IMR-90 (cell line): ENCODE measurements around the gene EYS. TPM values are rescaled to one million over a fixed set of nuclear protein-coding genes. Genes with fewer than 3 reads are reported as not detected.

ENCODE experiments used
- ATAC-seq: fragments of 200-7000 bp; cut with Tn5 transposase; 2 replicates; pipeline ENCODE4 v1.9.1; 2020; ENCODE audit warnings: low read depth, mild to moderate bottlenecking, moderate library complexity
- BruUV-seq: library from RNA; stranded (reverse); fragments of 400-500 nt; replicated peaks from 2 replicates; lab custom pipeline; 2021; lab: Mats Ljungman, UMichigan
- CTCF ChIA-PET: fragments of 300-600 bp; formaldehyde crosslinking; extraction: SDS; loops from one replicate; lab custom pipeline; 2021; ENCODE audit warnings: antibody characterized with exemption; lab: Yijun Ruan, JAX
- POLR2A ChIA-PET: fragments of 300-600 bp; sonication (Branson Sonifier 250); formaldehyde crosslinking; loops from one replicate; lab custom pipeline; 2022; ENCODE audit warnings: antibody characterized with exemption; ENCODE audit not compliant: unreplicated experiment; lab: Charles Lee
- DNase-seq: peaks from one replicate; pipeline ENCODE4 v3.0.0; 2013
- H2AFZ ChIP-seq: replicated peaks from 2 replicates; pipeline ENCODE3; 2013; ENCODE audit warnings: low read length, mild to moderate bottlenecking; ENCODE audit not compliant: poor library complexity
- H2AK5ac ChIP-seq: 2 replicates; pipeline ENCODE4 v1.6.1; 2013; ENCODE audit warnings: low read depth, low read length, inconsistent platforms
- H2AK9ac ChIP-seq: replicated peaks from 2 replicates; pipeline ENCODE3; 2013; ENCODE audit warnings: mild to moderate bottlenecking, low read depth, low read length, moderate library complexity; ENCODE audit not compliant: poor library complexity
- H2BK120ac ChIP-seq: 2 replicates; pipeline ENCODE4 v1.6.1; 2013; ENCODE audit warnings: low read depth, low read length, inconsistent platforms
- H2BK15ac ChIP-seq: 3 replicates; pipeline ENCODE4 v1.6.1; 2013; ENCODE audit warnings: low read depth, low read length, inconsistent platforms
- H2BK20ac ChIP-seq: 2 replicates; pipeline ENCODE4 v1.6.1; 2013; ENCODE audit warnings: low read depth, mild to moderate bottlenecking, inconsistent platforms, low read length, moderate library complexity
- H2BK5ac ChIP-seq: 2 replicates; pipeline ENCODE4 v1.6.1; 2013; ENCODE audit warnings: mild to moderate bottlenecking, low read depth, low read length, inconsistent platforms; ENCODE audit not compliant: poor library complexity, severe bottlenecking
- H3K14ac ChIP-seq: replicated peaks from 2 replicates; pipeline ENCODE4 v1.6.1; 2013; ENCODE audit warnings: low read depth, low read length, inconsistent platforms
- H3K18ac ChIP-seq: 2 replicates; pipeline ENCODE4 v1.6.1; 2013; ENCODE audit warnings: low read depth, low read length, control low read depth
- H3K23ac ChIP-seq: 2 replicates; pipeline ENCODE4 v1.6.1; 2013; ENCODE audit warnings: low read depth, low read length, inconsistent platforms
- H3K27ac ChIP-seq: 2 replicates; pipeline ENCODE4 v1.5.1; 2013; ENCODE audit warnings: mild to moderate bottlenecking, control low read depth, low read length; ENCODE audit not compliant: insufficient read depth
- H3K27me3 ChIP-seq: 2 replicates; pipeline ENCODE4 v1.6.1; 2013; ENCODE audit warnings: low read length; ENCODE audit not compliant: control insufficient read depth, insufficient read depth
- H3K36me3 ChIP-seq: 2 replicates; pipeline ENCODE4 v1.6.1; 2013; ENCODE audit warnings: low read length, mixed read lengths; ENCODE audit not compliant: control insufficient read depth, insufficient read depth
- H3K4ac ChIP-seq: 2 replicates; pipeline ENCODE4 v1.6.1; 2013; ENCODE audit warnings: low read depth, low read length, inconsistent platforms
- H3K4me1 ChIP-seq: 2 replicates; pipeline ENCODE4 v1.6.1; 2013; ENCODE audit warnings: low read length, mixed read lengths; ENCODE audit not compliant: control insufficient read depth, insufficient read depth
- H3K4me2 ChIP-seq: 2 replicates; pipeline ENCODE4 v1.6.1; 2013; ENCODE audit warnings: low read depth, mild to moderate bottlenecking, control low read depth, low read length, moderate library complexity
- H3K4me3 ChIP-seq: 2 replicates; pipeline ENCODE4 v1.5.1; 2013; ENCODE audit warnings: low read depth, mild to moderate bottlenecking, control low read depth, low read length, moderate library complexity; ENCODE audit not compliant: insufficient read depth
- H3K56ac ChIP-seq: 2 replicates; pipeline ENCODE4 v1.6.1; 2013; ENCODE audit warnings: low read length, inconsistent platforms; ENCODE audit not compliant: insufficient read depth; ENCODE audit errors: extremely low read depth
- H3K79me1 ChIP-seq, 2 experiments: 2 replicates each; pipeline ENCODE4 v1.6.1; 2013; ENCODE audit warnings: low read length in 2 of 2, inconsistent platforms in 1 of 2, low read depth in 1 of 2
- H3K9ac ChIP-seq: 2 replicates; pipeline ENCODE4 v1.6.1; 2013; ENCODE audit warnings: low read depth, low read length, control low read depth
- H3K9me1 ChIP-seq: 2 replicates; pipeline ENCODE4 v1.6.1; 2013; ENCODE audit warnings: low read length, inconsistent platforms; ENCODE audit not compliant: insufficient read depth
- H3K9me3 ChIP-seq: 2 replicates; pipeline ENCODE4 v1.6.1; 2013; ENCODE audit warnings: low read length; ENCODE audit not compliant: control insufficient read depth, insufficient read depth
- H4K20me1 ChIP-seq: 2 replicates; pipeline ENCODE4 v1.6.1; 2013; ENCODE audit warnings: low read length, inconsistent platforms; ENCODE audit not compliant: insufficient read depth
- H4K5ac ChIP-seq: 2 replicates; pipeline ENCODE4 v1.6.1; 2013; ENCODE audit warnings: mild to moderate bottlenecking, low read depth, low read length, control low read depth
- H4K8ac ChIP-seq, 2 experiments: 2 replicates each; pipeline ENCODE4 v1.6.1; 2013; ENCODE audit warnings: low read depth in 2 of 2, low read length in 2 of 2, control low read depth in 1 of 2, inconsistent platforms in 1 of 2
- H4K91ac ChIP-seq: 2 replicates; pipeline ENCODE4 v1.6.1; 2013; ENCODE audit warnings: low read depth, low read length, inconsistent platforms; ENCODE audit not compliant: insufficient read depth
- CEBPB ChIP-seq: IDR thresholded peaks from 2 replicates; pipeline ENCODE4 v1.6.1; 2012; ENCODE audit warnings: low read depth, low read length, improper control_type of control experiment
- RAD21 ChIP-seq: IDR thresholded peaks from 2 replicates; pipeline ENCODE4 v1.6.1; 2012; ENCODE audit warnings: low read length, improper control_type of control experiment
- WGBS, 2 experiments: methylation state at CpG; one replicate each; pipeline versions ENCODE4 v1.1.5 to v1.1.7; 2013; ENCODE audit warnings: missing lambda C conversion rate in 2 of 2; ENCODE audit not compliant: insufficient read length in 1 of 2; ENCODE audit errors: extremely low coverage in 2 of 2; 5-methylcytosine and 5-hydroxymethylcytosine counted together
- dilution Hi-C: fragments of 300-500 bp; cut with HindIII; formaldehyde crosslinking; loops from one replicate; pipeline ENCODE4 v1.14.3; 2018; ENCODE audit warnings: low sequenced_read_pairs; ENCODE audit not compliant: unreplicated experiment
- in situ Hi-C: fragments of 300-500 bp; cut with MboI; formaldehyde crosslinking; loops from 3 replicates; pipeline ENCODE4 v1.14.3; 2019; ENCODE audit warnings: low sequenced_read_pairs, inconsistent platforms, mixed read lengths
- intact Hi-C: fragments of 100-400 bp; cut with micrococcal nuclease; formaldehyde crosslinking; loops from 2 replicates; pipeline ENCODE4 v1.10.0; 2022
- polyA plus RNA-seq, 3 experiments: library from polyadenylated mRNA; depleted of rRNA; stranded (reverse); fragments of >200 nt; gene quantifications; 2 replicates each; pipeline ENCODE4 v1.2.3, GENCODE V29; 2012; ENCODE audit warnings: low replicate concordance in 1 of 3
- total RNA-seq: library from RNA; depleted of rRNA; stranded (reverse); fragments of >200 nt; gene quantifications from 2 replicates; pipeline ENCODE4 v1.2.3, GENCODE V29; 2012

Gene EYS
- total and polyA plus RNA-seq, 2 of the 4 experiments (the other 2 are of a cell fraction): under 0.01 TPM; not detected in 1

GRCh38 chr6:65709099-65709830 lies 2.2 kb upstream of the EYS start:
- H3K79me1 ChIP-seq: no peaks in the 10 kb centered on the region
- H3K36me3 ChIP-seq: no peaks in the 10 kb centered on the region
- H2BK120ac ChIP-seq: no peak overlapping the region
- no peak overlapping the region for H4K5ac ChIP-seq
- H3K14ac ChIP-seq: no peak overlapping the region
- TF ChIP-seq RAD21 (no peak), CEBPB (no peak)
- no peak overlapping the region for H3K23ac ChIP-seq
- H3K27ac ChIP-seq: no peak overlapping the region
- H4K20me1 ChIP-seq: no peaks in the 10 kb centered on the region
- no TSS peak for BruUV-seq
- no peaks in the 10 kb centered on the region for H3K27me3 ChIP-seq
- H2AK9ac ChIP-seq: no peak overlapping the region
- H3K56ac ChIP-seq: no peak overlapping the region
- no peaks in the 10 kb centered on the region for H3K4me1 ChIP-seq
- H3K18ac ChIP-seq: no peak overlapping the region
- no peak overlapping the region for H4K8ac ChIP-seq
- WGBS, 2 experiments: no CpG with 5 or more reads among the region's 5 CpGs
- H2AFZ ChIP-seq: no peak overlapping the region
- dilution Hi-C loops (no loop called here), intact Hi-C loops (no loop called here), in situ Hi-C loops (no loop called here)
- ATAC-seq: no peak
- H2BK5ac ChIP-seq: no peak overlapping the region
- no peak for DNase-seq
- no peak overlapping the region for H3K4me3 ChIP-seq
- CTCF ChIA-PET: no interaction called here
- no peak overlapping the region for H2BK20ac ChIP-seq
- H2AK5ac ChIP-seq: no peak overlapping the region
- no peak overlapping the region for H4K91ac ChIP-seq
- H3K9me1 ChIP-seq: no peaks in the 10 kb centered on the region
- POLR2A ChIA-PET: no interaction called here
- H3K4ac ChIP-seq: no peak overlapping the region
- no peaks in the 10 kb centered on the region for H3K9me3 ChIP-seq
- no peak overlapping the region for H3K9ac ChIP-seq
- H2BK15ac ChIP-seq: no peak overlapping the region
- H3K4me2 ChIP-seq: no peak overlapping the region
